DND-41 (cell line): Measurements from ENCODE around the gene KIF1A.

Experiments
- ATAC-seq: fragments of 200-7000 bp; cut with Tn5 transposase; 3 replicates; pipeline ENCODE4 v1.9.1; 2021; ENCODE audit warnings: low read depth; ENCODE audit not compliant: insufficient read depth
- DNase-seq: peaks from one replicate; pipeline ENCODE4 v3.0.0-alpha.2; 2020
- H2AFZ ChIP-seq: 2 replicates; pipeline ENCODE4 v1.6.0; 2012; ENCODE audit warnings: low read depth, low read length
- H3K27ac ChIP-seq: 2 replicates; pipeline ENCODE4 v1.5.1; 2012; ENCODE audit warnings: low read length, inconsistent platforms
- H3K27me3 ChIP-seq: fragments of 200-600 bp; sonication (generic); 2 replicates; pipeline ENCODE4 v1.6.0; 2012; ENCODE audit warnings: low read length, mild to moderate bottlenecking, inconsistent platforms; ENCODE audit not compliant: insufficient read depth, poor library complexity
- H3K36me3 ChIP-seq: 2 replicates; pipeline ENCODE4 v1.5.1; 2012; ENCODE audit warnings: low read length, inconsistent platforms; ENCODE audit not compliant: insufficient read depth
- H3K4me1 ChIP-seq: 2 replicates; pipeline ENCODE4 v1.5.1; 2012; ENCODE audit warnings: mild to moderate bottlenecking, low read length; ENCODE audit not compliant: insufficient read depth
- H3K4me2 ChIP-seq: 2 replicates; pipeline ENCODE4 v1.6.0; 2012; ENCODE audit warnings: mild to moderate bottlenecking, moderate library complexity, low read length, inconsistent platforms; ENCODE audit not compliant: insufficient read depth
- H3K4me3 ChIP-seq, 2 experiments: fragments of 200-600 bp in 1 of 2; shearing (Covaris generic) in 1 of 2; 2 replicates each; pipeline ENCODE4 v1.5.1; 2012 to 2016; ENCODE audit warnings: inconsistent platforms in 2 of 2, low read length in 2 of 2, mild to moderate bottlenecking in 2 of 2, low read depth in 1 of 2, moderate library complexity in 1 of 2
- H3K79me2 ChIP-seq: 2 replicates; pipeline ENCODE4 v1.6.0; 2012; ENCODE audit warnings: low read length, inconsistent platforms; ENCODE audit not compliant: insufficient read depth
- H3K9ac ChIP-seq: 2 replicates; pipeline ENCODE4 v1.6.0; 2012; ENCODE audit warnings: low read depth, mild to moderate bottlenecking, inconsistent platforms, low read length, moderate library complexity
- H3K9me3 ChIP-seq: 2 replicates; pipeline ENCODE4 v1.5.1; 2012; ENCODE audit warnings: low read length, moderate library complexity, mild to moderate bottlenecking, inconsistent platforms; ENCODE audit not compliant: insufficient read depth, severe bottlenecking
- H4K20me1 ChIP-seq: 2 replicates; pipeline ENCODE4 v1.6.0; 2012; ENCODE audit warnings: low read length; ENCODE audit not compliant: insufficient read depth
- CTCF ChIP-seq: IDR thresholded peaks from 2 replicates; pipeline ENCODE4 v1.5.1; 2012; ENCODE audit warnings: borderline replicate concordance, low read length, moderate library complexity, mild to moderate bottlenecking; ENCODE audit not compliant: poor library complexity, severe bottlenecking; ENCODE audit errors: extremely low read depth
- EZH2 ChIP-seq: IDR thresholded peaks from 3 replicates; pipeline ENCODE4 v1.6.1; 2012; ENCODE audit warnings: borderline replicate concordance, low read depth, mild to moderate bottlenecking, moderate library complexity, low read length, inconsistent platforms; ENCODE audit not compliant: severe bottlenecking

Gene KIF1A

GRCh38 chr2:240711296-240711695 is 108.7 kb downstream of the KIF1A start:
- TF ChIP-seq EZH2 (no peak), CTCF (no peak)
- ATAC-seq = no peak
- H3K9ac ChIP-seq = no peak overlapping the region
- H3K4me2 ChIP-seq = no peak overlapping the region
- H2AFZ ChIP-seq = no peak overlapping the region
- H3K27me3 ChIP-seq = peaks cover 14% of the 10 kb centered on the region
- no peaks in the 10 kb centered on the region for H3K79me2 ChIP-seq
- no peak for DNase-seq
- no peaks in the 10 kb centered on the region for H3K36me3 ChIP-seq
- peaks cover 3% of the 10 kb centered on the region for H4K20me1 ChIP-seq
- no peak overlapping the region for H3K4me3 ChIP-seq
- no peaks in the 10 kb centered on the region for H3K4me1 ChIP-seq
- no peaks in the 10 kb centered on the region for H3K9me3 ChIP-seq
- no peak overlapping the region for H3K27ac ChIP-seq

- Histone ChIP-seq H3K9me3 (no peaks in the 10 kb centered on the region), H3K4me2 (no peak overlapping the region), H3K27me3 (peaks cover 36% of the 10 kb centered on the region), H3K4me3 (no peak overlapping the region), H3K4me1 (peaks cover 6% of the 10 kb centered on the region; the same call in 1 of the 2 replicates), H3K79me2 (no peaks in the 10 kb centered on the region), H3K9ac (no peak overlapping the region), H3K27ac (no peak overlapping the region), H4K20me1 (peaks cover 3% of the 10 kb centered on the region), H2AFZ (no peak overlapping the region), H3K36me3 (no peaks in the 10 kb centered on the region)
- TF ChIP-seq CTCF (no peak), EZH2 (no peak)
- ATAC-seq (no peak), DNase-seq (no peak)
These were observed 111.6 kb downstream of the KIF1A start for GRCh38 chr2:240708457-240708856.

- Histone ChIP-seq H3K4me1 (peaks cover 6% of the 10 kb centered on the region; the same call in 1 of the 2 replicates), H3K79me2 (no peaks in the 10 kb centered on the region), H3K4me2 (no peak overlapping the region), H2AFZ (no peak overlapping the region), H3K9me3 (no peaks in the 10 kb centered on the region), H3K9ac (no peak overlapping the region), H3K27me3 (peaks cover 36% of the 10 kb centered on the region), H4K20me1 (peaks cover 3% of the 10 kb centered on the region), H3K27ac (no peak overlapping the region), H3K4me3 (no peak overlapping the region), H3K36me3 (no peaks in the 10 kb centered on the region)
- no peak for ATAC-seq
- DNase-seq = no peak
- TF ChIP-seq CTCF (no peak), EZH2 (no peak)
These were observed 112.2 kb downstream of the KIF1A start for GRCh38 chr2:240707821-240708220.
